HG02870 (cell line): Measurements from ENCODE around the gene PTPRM.
"Not testable (repeated sequence)": the region's sequence is repeated elsewhere in the genome, so short reads cannot be mapped to it uniquely, and the experiment has no call there.

Experiments
- ATAC-seq: cut with Tn5 transposase; IDR thresholded peaks from one replicate; pipeline ENCODE4 v1.9.1; 2021; ENCODE audit warnings: mild to moderate bottlenecking, moderate library complexity; ENCODE audit not compliant: unreplicated experiment

The PTPRM gene

DNA sequence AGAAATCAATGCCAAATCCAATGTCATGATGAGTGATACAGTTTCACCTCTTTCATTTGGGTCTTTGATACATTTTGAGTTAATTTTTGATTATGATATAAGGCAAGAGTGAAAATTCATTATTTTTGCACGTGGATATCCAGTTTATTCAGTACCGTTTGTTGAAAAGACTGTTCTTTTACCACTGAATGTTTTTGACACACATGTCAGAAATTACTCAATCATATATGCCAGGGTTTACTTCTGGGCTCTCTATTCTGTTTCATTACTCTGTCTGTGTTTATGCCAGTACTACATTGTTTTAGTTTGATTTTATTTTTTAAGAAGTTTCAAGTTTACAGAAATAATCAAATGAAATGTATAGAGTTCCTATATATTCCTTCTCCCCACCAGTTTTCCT, 154.4 kb downstream of the PTPRM start:
- ATAC-seq = no peak

GRCh38 chr18:7722955-7723354, 155.8 kb downstream of the PTPRM start:
- ATAC-seq = no peak

DNA sequence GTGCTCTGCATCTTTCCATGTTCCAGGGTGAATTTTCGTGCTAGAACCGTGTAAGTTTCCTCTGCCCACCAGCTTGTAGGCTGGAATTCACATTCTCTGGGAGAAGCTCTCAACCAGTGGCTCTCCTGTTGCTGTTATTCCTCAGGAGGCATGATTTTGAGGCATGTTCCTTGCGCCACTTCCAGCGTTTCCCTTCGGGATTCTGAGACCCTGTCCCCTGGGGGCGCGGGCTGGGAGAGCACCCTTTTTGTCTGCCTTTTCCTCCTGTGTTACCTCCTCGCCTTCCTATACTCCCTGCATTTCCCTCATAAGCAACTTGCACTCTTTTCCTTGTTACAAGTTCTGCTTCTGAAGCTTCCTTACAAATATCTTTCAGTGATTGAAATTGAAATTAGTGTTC, 156.4 kb downstream of the PTPRM start:
- ATAC-seq = no peak

DNA sequence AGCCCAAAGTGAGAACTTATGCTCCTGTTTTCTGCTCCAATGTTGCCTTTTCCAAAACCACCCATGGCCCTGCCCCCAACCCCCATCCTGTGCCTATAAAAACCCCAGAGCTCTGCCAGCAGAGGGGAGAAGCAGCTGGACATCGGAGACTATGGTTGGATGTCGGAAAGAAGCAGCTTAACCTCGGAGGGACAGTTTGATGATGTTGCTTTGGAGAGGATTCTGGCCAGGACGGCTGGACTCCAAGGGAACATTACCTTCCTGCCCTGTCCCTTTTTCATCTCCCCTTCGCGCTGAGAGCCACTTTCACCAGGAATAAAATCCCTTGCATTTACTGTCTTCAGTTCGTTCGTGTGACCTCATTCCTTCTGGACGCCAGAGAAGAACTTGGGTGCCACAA, 158.4 kb downstream of the PTPRM start:
- ATAC-seq = no peak

DNA sequence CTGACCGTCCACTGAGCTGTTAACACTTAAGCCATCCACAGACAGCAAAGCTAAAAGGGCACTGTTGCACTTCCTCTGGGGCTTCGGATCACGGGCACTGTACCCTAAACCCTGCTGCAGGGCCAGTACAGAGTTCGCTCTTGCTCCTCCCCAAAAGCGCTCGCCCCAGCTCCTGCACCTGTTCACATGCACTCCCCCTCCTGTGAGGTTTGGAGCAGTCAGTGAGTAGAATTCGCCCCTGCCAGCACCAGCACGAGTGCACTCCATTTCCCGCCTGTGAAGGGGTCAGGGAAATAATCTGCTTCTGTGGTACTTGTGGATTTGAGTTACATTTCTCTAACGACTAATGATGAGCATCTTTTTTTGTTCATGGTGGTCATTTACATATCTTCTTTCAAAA, 158.8 kb downstream of the PTPRM start:
- ATAC-seq = no peak

- ATAC-seq = no peak
Measured at GRCh38 chr18:7726522-7726921, 159.4 kb downstream of the PTPRM start.

DNA sequence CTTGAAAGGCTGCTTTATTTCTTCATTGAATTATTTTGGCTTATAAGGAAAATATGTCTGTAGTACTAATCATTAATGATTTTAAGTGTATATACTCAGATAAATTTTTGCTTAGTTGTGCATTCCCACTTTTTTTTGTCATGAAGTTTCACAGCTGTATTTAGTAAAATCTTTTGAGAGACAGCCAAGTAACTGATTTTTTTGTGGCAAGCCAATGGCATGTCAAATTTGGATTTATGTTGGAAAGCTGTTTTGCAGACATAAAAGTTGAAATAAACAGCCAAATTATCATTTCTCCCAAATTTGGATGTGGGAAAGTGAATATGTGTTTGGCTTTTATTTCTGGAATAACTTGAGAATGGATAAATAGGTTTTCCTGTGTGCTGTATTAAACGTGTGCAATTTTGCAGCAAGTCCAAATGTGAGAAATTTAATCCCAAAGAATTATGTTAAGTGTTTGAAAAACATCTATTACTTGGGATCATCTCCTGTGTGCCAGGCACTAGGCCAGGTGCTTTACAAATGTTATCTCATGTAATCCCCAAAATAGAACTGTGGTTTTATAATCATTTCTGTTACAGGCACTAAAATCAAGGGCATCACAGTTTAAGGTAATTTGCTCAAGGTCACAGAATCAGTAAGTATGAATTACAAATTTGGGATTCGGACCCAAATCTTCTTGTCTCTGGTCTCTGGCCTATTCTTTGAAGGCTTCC, 160.4 kb downstream of the PTPRM start:
- no peak for ATAC-seq

DNA sequence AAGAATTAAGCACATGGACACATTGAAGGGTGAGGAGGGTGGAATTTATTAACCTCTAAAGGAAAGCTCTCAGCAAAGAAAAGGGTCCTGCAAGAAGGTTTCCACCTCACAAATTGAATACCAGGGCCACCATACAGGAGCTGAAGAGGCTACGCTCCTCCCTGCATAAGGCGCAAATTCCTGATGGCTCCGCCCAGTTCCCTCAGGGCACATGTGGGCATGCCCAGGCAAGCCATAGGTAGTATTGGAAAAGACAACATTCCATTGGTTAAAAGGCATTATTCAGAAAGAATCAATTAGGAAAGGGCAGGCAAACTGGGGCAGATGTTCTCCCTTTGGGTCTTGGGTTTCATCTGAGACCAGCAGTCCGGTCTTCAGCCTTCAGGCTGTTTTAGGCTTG, 161.2 kb downstream of the PTPRM start:
- ATAC-seq = no peak

DNA sequence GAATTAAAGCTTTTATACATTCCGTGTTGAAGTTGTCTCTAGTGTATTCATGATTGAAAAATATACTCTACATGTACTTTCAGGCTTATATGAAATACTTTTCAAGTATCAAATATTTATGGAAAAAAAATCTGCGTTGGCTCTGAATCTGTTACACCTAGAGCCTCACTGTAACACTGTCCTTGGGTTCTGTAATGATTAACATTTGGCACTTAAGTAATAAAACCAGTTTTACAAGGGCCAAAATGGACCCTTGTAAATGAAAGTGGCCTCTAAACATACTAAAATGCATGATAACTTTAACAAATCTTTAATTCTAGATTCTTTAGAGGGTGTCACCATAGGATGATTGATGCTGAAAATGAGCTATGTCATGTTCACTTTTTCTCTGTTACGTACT, 162.8 kb downstream of the PTPRM start:
- no peak for ATAC-seq

DNA sequence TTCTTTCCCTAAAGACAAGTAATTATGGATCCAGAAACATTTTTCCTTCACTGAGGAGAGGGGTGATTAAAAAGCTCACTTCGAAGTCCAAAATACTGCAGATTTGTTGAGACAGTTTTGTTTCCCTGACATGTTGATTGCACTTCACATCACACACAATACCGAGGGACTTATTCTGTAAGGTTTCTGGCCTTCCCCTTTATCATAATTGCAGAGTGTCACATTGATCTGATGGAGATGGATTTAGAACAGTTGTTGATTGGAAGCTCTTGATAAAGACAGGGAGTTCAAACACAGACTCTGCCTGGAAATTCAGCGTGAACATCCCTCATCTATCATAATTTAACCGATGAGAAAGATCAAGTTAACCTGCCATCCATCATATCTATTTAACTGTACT, 163.6 kb downstream of the PTPRM start:
- no peak for ATAC-seq

GRCh38 chr18:7733642-7734041, 166.5 kb downstream of the PTPRM start:
- no peak for ATAC-seq

- no peak for ATAC-seq
Measured at GRCh38 chr18:7735196-7735595, 168.1 kb downstream of the PTPRM start.

- no peak for ATAC-seq
Measured at GRCh38 chr18:7735626-7736175, 168.6 kb downstream of the PTPRM start.

GRCh38 chr18:7736526-7736925, 169.4 kb downstream of the PTPRM start:
- not testable (repeated sequence) for ATAC-seq

DNA sequence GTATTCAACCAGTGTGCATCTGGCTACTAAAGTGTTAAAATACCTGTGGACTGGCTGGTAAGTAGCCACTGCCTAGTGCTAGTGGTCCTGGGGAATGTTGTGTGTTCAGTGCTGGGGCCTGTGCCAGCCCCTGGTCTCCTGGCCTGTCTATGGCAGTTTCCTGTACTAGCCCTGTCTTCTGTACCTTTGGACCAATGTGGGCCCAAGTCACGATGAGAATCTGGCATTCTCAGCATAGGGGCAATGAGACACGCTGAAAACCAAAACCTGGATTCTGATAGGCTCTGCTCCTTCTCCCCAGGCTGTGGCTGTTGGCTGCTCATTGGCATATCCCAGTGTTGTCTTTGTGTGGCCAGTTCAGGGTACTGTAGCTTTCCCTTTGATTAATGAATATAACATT, 170.4 kb downstream of the PTPRM start:
- ATAC-seq = no peak

DNA sequence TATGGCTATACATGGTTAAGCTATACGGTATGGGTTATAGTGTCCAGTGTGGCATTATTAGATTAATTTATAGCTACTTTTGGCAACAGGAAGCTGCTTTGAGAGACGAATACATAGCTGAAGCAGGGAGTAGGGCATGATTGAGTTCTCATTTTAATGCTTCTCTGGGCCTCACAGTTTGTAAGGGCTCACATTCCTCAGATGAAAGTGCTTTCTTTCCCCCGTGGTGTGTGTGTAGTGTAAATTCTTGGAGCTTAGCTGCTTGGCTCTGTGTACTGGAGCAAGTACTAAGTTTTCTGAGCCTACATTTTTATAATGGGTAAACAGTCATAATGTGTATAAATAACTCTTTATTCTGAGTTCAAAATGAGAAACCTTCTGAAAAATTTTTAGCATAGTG, 173.7 kb downstream of the PTPRM start:
- ATAC-seq = no peak

- no peak for ATAC-seq
Measured at GRCh38 chr18:7741640-7742039, 174.5 kb downstream of the PTPRM start.

DNA sequence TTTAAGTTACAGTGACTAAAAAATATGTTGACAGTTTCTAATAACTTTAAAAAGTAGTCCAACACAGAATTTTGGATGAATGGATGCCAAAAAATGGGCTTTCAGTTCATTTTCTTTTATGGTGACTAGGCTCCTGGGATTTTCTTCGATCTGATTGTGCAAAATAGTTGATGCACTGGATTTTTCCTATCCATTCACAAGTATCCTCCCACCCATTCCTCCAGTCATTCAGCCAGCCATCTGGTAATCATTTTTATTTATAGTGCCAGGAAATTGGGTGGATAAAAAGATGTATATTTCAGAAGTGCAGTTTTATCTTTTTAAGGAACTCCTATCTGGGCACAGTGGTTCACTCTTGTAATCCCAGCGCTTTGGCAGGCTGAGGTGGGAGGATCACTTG, 175.1 kb downstream of the PTPRM start:
- no peak for ATAC-seq

GRCh38 chr18:7743256-7743655, 176.1 kb downstream of the PTPRM start:
- ATAC-seq = no peak

GRCh38 chr18:7746106-7746505, 179.0 kb downstream of the PTPRM start:
- ATAC-seq = no peak

GRCh38 chr18:7748251-7749007, 181.3 kb downstream of the PTPRM start:
- ATAC-seq = no peak

- no peak for ATAC-seq
Measured at GRCh38 chr18:7749008-7749405, 181.9 kb downstream of the PTPRM start.
